Measurements from ENCODE around the gene TEX22. TPM values are rescaled to one million over a fixed set of nuclear protein-coding genes. Genes with fewer than 3 reads are reported as not detected.

The TEX22 gene
- polyA plus RNA-seq, 3 donors = 0.52 to 2.2 (median 0.57) TPM

DNA sequence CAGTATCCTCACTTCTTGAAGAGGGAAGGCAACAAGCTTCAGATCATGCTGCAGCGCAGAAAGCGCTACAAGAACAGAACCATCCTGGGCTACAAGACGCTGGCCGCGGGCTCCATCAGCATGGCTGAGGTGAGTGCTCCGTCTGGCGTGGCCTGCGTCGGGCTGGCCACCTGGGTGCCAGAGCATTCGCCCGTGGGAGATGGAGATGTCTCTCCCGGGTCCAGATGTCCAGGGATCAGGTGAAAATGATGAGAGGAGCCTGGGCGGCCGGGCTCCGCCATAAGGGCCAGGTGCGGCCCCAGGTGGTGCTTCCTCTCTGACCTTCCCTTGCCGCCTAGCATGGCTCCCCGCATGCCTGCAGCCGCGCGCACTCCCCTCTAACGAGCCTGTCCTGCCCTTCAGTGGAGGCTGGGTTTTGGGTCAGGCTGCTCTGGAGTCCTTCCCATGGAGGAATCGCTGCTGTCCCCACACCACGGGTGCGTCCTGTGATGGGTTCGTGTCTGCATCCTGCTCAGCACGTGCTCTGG, 43.2 kb upstream of the TEX22 start:
- intact Hi-C loops (cut with micrococcal nuclease) = no loop called here
- H3K4me3 ChIP-seq (replicated peaks in 1 of 3; ENCODE audit: low read depth in 2 of 3, low read length in 3 of 3) = no peak overlapping the region
- Mint-ChIP-seq H3K27ac (no peak overlapping the region), H3K4me3 (no peak overlapping the region), H3K9me3 (no peaks in the 10 kb centered on the region), H3K4me1 (peaks cover 2% of the 10 kb centered on the region), H3K36me3 (peaks cover 10 to 21% of the 10 kb centered on the region in 2 donors), H3K27me3 (ENCODE audit: low read depth in 3 of 3) (peaks cover 0 to 4% (median 0%) of the 10 kb centered on the region in 3 donors)
- no peaks in the 10 kb centered on the region for H3K9me3 ChIP-seq (replicated peaks in 1 of 2; ENCODE audit: control insufficient read depth in 1 of 2, insufficient read depth in 1 of 2, low read length in 2 of 2)
- H3K27me3 ChIP-seq (ENCODE audit: control insufficient read depth in 2 of 2, insufficient read depth in 2 of 2, low read length in 2 of 2) = no peaks in the 10 kb centered on the region
- H3K36me3 ChIP-seq (replicated peaks in 1 of 2; ENCODE audit: control insufficient read depth in 1 of 2, insufficient read depth in 2 of 2, low read length in 2 of 2) = peaks cover 0 to under 1% of the 10 kb centered on the region in 2 donors
- H3K79me2 ChIP-seq (ENCODE audit: insufficient read depth, low read length) = no peaks in the 10 kb centered on the region
- no peak for DNase-seq
- peaks cover 3 to 4% of the 10 kb centered on the region in 2 donors for H3K4me1 ChIP-seq (ENCODE audit: control insufficient read depth in 1 of 2, insufficient read depth in 2 of 2, low read length in 2 of 2)
- H3K27ac ChIP-seq (ENCODE audit: low read depth in 1 of 2, low read length in 2 of 2) = no peak overlapping the region
- no peak for TF ChIP-seq CTCF (IDR thresholded peaks at IDR 0.05)
- WGBS (ENCODE audit: insufficient coverage) = 97% methylated on average over 25 of the region's 27 CpGs
- H3K4me2 ChIP-seq (replicated peaks; ENCODE audit: extremely low read depth, low read length, poor library complexity, severe bottlenecking) = no peak overlapping the region
- no peak overlapping the region for H3K9ac ChIP-seq (ENCODE audit: insufficient read depth, low read length, poor library complexity, severe bottlenecking)
- no peak overlapping the region for H2AFZ ChIP-seq (ENCODE audit: insufficient read depth, low read depth, low read length, poor library complexity, severe bottlenecking)
- peaks cover 11% of the 10 kb centered on the region for H4K20me1 ChIP-seq (ENCODE audit: insufficient read depth, low read length)

DNA sequence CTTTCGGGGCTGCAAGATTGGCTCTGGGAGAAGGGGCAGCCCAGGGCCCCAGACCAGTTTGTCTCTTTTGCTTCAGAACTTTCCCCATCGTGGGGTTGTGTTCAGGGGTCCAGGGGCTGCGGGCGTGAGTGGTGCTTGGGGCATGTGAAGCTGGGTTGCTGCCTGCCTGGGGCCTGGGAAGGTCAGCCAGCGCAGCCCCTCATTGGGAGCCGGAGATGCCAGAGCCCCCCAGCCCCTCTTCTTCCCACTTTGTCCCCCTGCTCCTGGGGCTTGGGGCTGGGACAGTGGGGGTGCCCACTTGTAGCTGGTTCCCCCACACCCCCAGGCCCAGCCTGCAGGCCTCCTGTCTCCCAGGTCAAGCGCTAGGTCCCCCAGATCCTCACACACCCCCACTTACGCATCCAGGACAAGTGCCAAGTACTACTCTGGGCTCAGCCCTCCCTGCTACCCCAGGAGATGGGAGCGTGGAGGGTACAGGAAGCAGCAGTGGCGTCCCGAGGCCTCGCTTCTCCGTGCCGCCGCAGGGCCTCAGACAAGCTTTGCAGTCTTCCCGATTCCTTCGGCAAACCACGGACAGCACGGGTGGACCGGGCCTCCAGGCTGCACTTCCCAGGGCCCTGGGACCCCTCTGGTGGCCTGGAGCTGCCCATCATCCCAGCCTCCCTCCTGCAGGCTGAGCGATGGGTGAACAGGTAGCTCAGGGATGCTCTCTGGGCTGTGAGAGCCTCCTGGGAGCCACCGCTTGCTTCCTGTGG, 42.3 kb upstream of the TEX22 start:
- H3K4me1 Mint-ChIP-seq = peaks cover 2% of the 10 kb centered on the region
- Histone ChIP-seq H3K79me2 (ENCODE audit: insufficient read depth, low read length) (no peaks in the 10 kb centered on the region), H2AFZ (ENCODE audit: insufficient read depth, low read depth, low read length, poor library complexity, severe bottlenecking) (no peak overlapping the region), H3K27me3 (ENCODE audit: control insufficient read depth in 2 of 2, insufficient read depth in 2 of 2, low read length in 2 of 2) (no peaks in the 10 kb centered on the region), H3K9me3 (replicated peaks in 1 of 2; ENCODE audit: control insufficient read depth in 1 of 2, insufficient read depth in 1 of 2, low read length in 2 of 2) (no peaks in the 10 kb centered on the region), H3K4me3 (replicated peaks in 1 of 3; ENCODE audit: low read depth in 2 of 3, low read length in 3 of 3) (no peak overlapping the region), H3K4me1 (ENCODE audit: control insufficient read depth in 1 of 2, insufficient read depth in 2 of 2, low read length in 2 of 2) (peaks cover 3 to 4% of the 10 kb centered on the region in 2 donors), H3K27ac (ENCODE audit: low read depth in 1 of 2, low read length in 2 of 2) (no peak overlapping the region), H4K20me1 (ENCODE audit: insufficient read depth, low read length) (peaks cover 11% of the 10 kb centered on the region), H3K4me2 (replicated peaks; ENCODE audit: extremely low read depth, low read length, poor library complexity, severe bottlenecking) (no peak overlapping the region), H3K9ac (ENCODE audit: insufficient read depth, low read length, poor library complexity, severe bottlenecking) (no peak overlapping the region), H3K36me3 (replicated peaks in 1 of 2; ENCODE audit: control insufficient read depth in 1 of 2, insufficient read depth in 2 of 2, low read length in 2 of 2) (no peaks in the 10 kb centered on the region)
- no peaks in the 10 kb centered on the region for H3K9me3 Mint-ChIP-seq
- peaks cover 15 to 26% of the 10 kb centered on the region in 2 donors for H3K36me3 Mint-ChIP-seq
- intact Hi-C loops (cut with micrococcal nuclease) = no loop called here
- WGBS (ENCODE audit: insufficient coverage) = 94% methylated on average over 15 of the region's 22 CpGs
- DNase-seq = no peak
- H3K4me3 Mint-ChIP-seq = no peak overlapping the region
- no peak overlapping the region for H3K27ac Mint-ChIP-seq
- TF ChIP-seq CTCF (IDR thresholded peaks at IDR 0.05) = no peak
- H3K27me3 Mint-ChIP-seq (ENCODE audit: low read depth in 3 of 3) = peaks cover 0 to 4% (median 0%) of the 10 kb centered on the region in 3 donors
